GM15510 (cell line): ENCODE results near the gene TAGLN2.

Experiments
- POLR2A ChIP-seq: IDR thresholded peaks from 3 replicates; pipeline ENCODE4 v1.6.1; 2011; ENCODE audit warnings: borderline replicate concordance; ENCODE audit not compliant: insufficient read length; ENCODE audit errors: extremely low read depth

The TAGLN2 gene

GRCh38 chr1:159953536-159954515 lies 28.5 kb upstream of the TAGLN2 start, which contains the start of gene SLAMF9:
Gene SLAMF9, minus strand, starts transcription at chr1:159954237. Its CDS starts 100 bp downstream, at chr1:159954137.
- TF ChIP-seq POLR2A = no peak

GRCh38 chr1:159952932-159953331 lies 27.6 kb upstream of the TAGLN2 start:
- no peak for TF ChIP-seq POLR2A

- TF ChIP-seq POLR2A = no peak
These were observed 26.2 kb upstream of the TAGLN2 start for GRCh38 chr1:159951551-159951950.

GRCh38 chr1:159951016-159951415 lies 25.7 kb upstream of the TAGLN2 start:
- TF ChIP-seq POLR2A = no peak

GRCh38 chr1:159949981-159950381 lies 24.7 kb upstream of the TAGLN2 start:
- no peak for TF ChIP-seq POLR2A

- TF ChIP-seq POLR2A = no peak
These were observed 23.8 kb upstream of the TAGLN2 start for GRCh38 chr1:159949123-159949522.

- TF ChIP-seq POLR2A = no peak
These were observed 22.6 kb upstream of the TAGLN2 start for GRCh38 chr1:159947942-159948341.

GRCh38 chr1:159946242-159947187 lies 21.2 kb upstream of the TAGLN2 start:
- no peak for TF ChIP-seq POLR2A

- no peak for TF ChIP-seq POLR2A
These were observed 20.4 kb upstream of the TAGLN2 start, which contains the start of gene IGSF9 for GRCh38 chr1:159945483-159946241. Gene IGSF9, minus strand, starts transcription at chr1:159945613. Its CDS starts 2,159 bp downstream, at chr1:159943454.

- no peak for TF ChIP-seq POLR2A
These were observed 19.5 kb upstream of the TAGLN2 start for GRCh38 chr1:159944623-159945455.

GRCh38 chr1:159943908-159944622 lies 18.8 kb upstream of the TAGLN2 start:
- no peak for TF ChIP-seq POLR2A

GRCh38 chr1:159943278-159943640 lies 18.0 kb upstream of the TAGLN2 start:
- no peak for TF ChIP-seq POLR2A
